ENCODE measurements around the gene KRTAP1-3.
"Not testable (repeated sequence)": the region's sequence is repeated elsewhere in the genome, so short reads cannot be mapped to it uniquely, and the experiment has no call there.

Gene KRTAP1-3

GRCh38 chr17:41042953-41043352 is 8.3 kb upstream of the KRTAP1-3 start:
- Histone ChIP-seq H3K9ac (ENCODE audit: insufficient read length) (no peak overlapping the region), H3K9me3 (ENCODE audit: low read depth, low read length) (peaks cover 6% of the 10 kb centered on the region; the same call in 1 of the 2 replicates), H3K36me3 (ENCODE audit: insufficient read depth, low read length) (no peaks in the 10 kb centered on the region), H3K4me3 (no peak overlapping the region), H3K27ac (no peak overlapping the region)
- no peak for DNase-seq (ENCODE audit: low read depth, low spot score)
- TF ChIP-seq POLR2AphosphoS5 (IDR thresholded peaks at IDR 0.05; ENCODE audit: borderline replicate concordance, low read depth, low read length): no peak
- no peak for TF ChIP-seq FOXP2 (optimal IDR thresholded peaks at IDR 0.05; ENCODE audit: control extremely low read depth, extremely low read length, insufficient read depth)
- TF ChIP-seq EZH2 (IDR thresholded peaks at IDR 0.05): no peak

- H3K9ac ChIP-seq (ENCODE audit: insufficient read length); H3K27ac ChIP-seq; H3K36me3 ChIP-seq (ENCODE audit: insufficient read depth, low read length); H3K9me3 ChIP-seq (ENCODE audit: low read depth, low read length); H3K4me3 ChIP-seq; DNase-seq (ENCODE audit: low read depth, low spot score): not testable (repeated sequence)
These were observed 6.3 kb upstream of the KRTAP1-3 start, which contains the start of gene KRTAP1-1 for GRCh38 chr17:41040783-41041571. KRTAP1-1 (minus strand) TSS chr17:41041450; CDS start chr17:41041397, 53 bp downstream.

GRCh38 chr17:41037853-41038350 is 3.2 kb upstream of the KRTAP1-3 start:
- Histone ChIP-seq H3K27ac (no peak overlapping the region), H3K9me3 (ENCODE audit: low read depth, low read length) (peaks cover 5% of the 10 kb centered on the region; the same call in 1 of the 2 replicates), H3K36me3 (ENCODE audit: insufficient read depth, low read length) (no peaks in the 10 kb centered on the region), H3K4me3 (no peak overlapping the region), H3K9ac (ENCODE audit: insufficient read length) (no peak overlapping the region)
- no peak for TF ChIP-seq FOXP2 (optimal IDR thresholded peaks at IDR 0.05; ENCODE audit: control extremely low read depth, extremely low read length, insufficient read depth)
- no peak for TF ChIP-seq EZH2 (IDR thresholded peaks at IDR 0.05)
- TF ChIP-seq POLR2AphosphoS5 (IDR thresholded peaks at IDR 0.05; ENCODE audit: borderline replicate concordance, low read depth, low read length): no peak
- DNase-seq (ENCODE audit: low read depth, low spot score): no peak

- no peak within 1 kb of the TSS for H3K27ac ChIP-seq
- no peaks in the 10 kb centered on the region for H3K9me3 ChIP-seq (ENCODE audit: low read depth, low read length)
- TF ChIP-seq POLR2AphosphoS5 (IDR thresholded peaks at IDR 0.05; ENCODE audit: borderline replicate concordance, low read depth, low read length): no peak
- no peak for TF ChIP-seq FOXP2 (optimal IDR thresholded peaks at IDR 0.05; ENCODE audit: control extremely low read depth, extremely low read length, insufficient read depth)
- TF ChIP-seq EZH2 (IDR thresholded peaks at IDR 0.05): no peak
- DNase-seq (ENCODE audit: low read depth, low spot score): no peak
- no peak within 1 kb of the TSS for H3K4me3 ChIP-seq
- H3K36me3 ChIP-seq (ENCODE audit: insufficient read depth, low read length): no peaks in the 10 kb centered on the region
- no peak within 1 kb of the TSS for H3K9ac ChIP-seq (ENCODE audit: insufficient read length)
These were observed 4.9 kb downstream of the KRTAP1-3 start, which contains the start of gene KRTAP1-4 for GRCh38 chr17:41029633-41030245. KRTAP1-4 (minus strand) TSS chr17:41030195; CDS start chr17:41030078, 117 bp downstream.

- DNase-seq (ENCODE audit: low read depth, low spot score): no peak
- no peak within 1 kb of the TSS for H3K27ac ChIP-seq
- no peak within 1 kb of the TSS for H3K9ac ChIP-seq (ENCODE audit: insufficient read length)
- TF ChIP-seq POLR2AphosphoS5 (IDR thresholded peaks at IDR 0.05; ENCODE audit: borderline replicate concordance, low read depth, low read length) (no peak), FOXP2 (optimal IDR thresholded peaks at IDR 0.05; ENCODE audit: control extremely low read depth, extremely low read length, insufficient read depth) (no peak), EZH2 (IDR thresholded peaks at IDR 0.05) (no peak)
- no peaks in the 10 kb centered on the region for H3K9me3 ChIP-seq (ENCODE audit: low read depth, low read length)
- H3K36me3 ChIP-seq (ENCODE audit: insufficient read depth, low read length): no peaks in the 10 kb centered on the region
- no peak within 1 kb of the TSS for H3K4me3 ChIP-seq
These were observed 7.8 kb downstream of the KRTAP1-3 start, which contains the start of gene KRTAP1-5 for GRCh38 chr17:41026715-41027471. KRTAP1-5 (minus strand) TSS chr17:41027208; CDS start chr17:41027155, 53 bp downstream.

- TF ChIP-seq EZH2 (IDR thresholded peaks at IDR 0.05) (no peak), FOXP2 (optimal IDR thresholded peaks at IDR 0.05; ENCODE audit: control extremely low read depth, extremely low read length, insufficient read depth) (no peak)
- no peak for DNase-seq (ENCODE audit: low read depth, low spot score)
- Histone ChIP-seq H3K36me3 (ENCODE audit: insufficient read depth, low read length) (no peaks in the 10 kb centered on the region), H3K4me3 (no peak overlapping the region), H3K27ac (no peak overlapping the region), H3K9me3 (ENCODE audit: low read depth, low read length) (no peaks in the 10 kb centered on the region), H3K9ac (ENCODE audit: insufficient read length) (no peak overlapping the region)
These were observed 10.0 kb downstream of the KRTAP1-3 start for GRCh38 chr17:41024697-41025096.

GRCh38 chr17:41020336-41020735 is 14.3 kb downstream of the KRTAP1-3 start:
- Histone ChIP-seq H3K4me3 (no peak overlapping the region), H3K9me3 (ENCODE audit: low read depth, low read length) (no peaks in the 10 kb centered on the region), H3K27ac (no peak overlapping the region), H3K36me3 (ENCODE audit: insufficient read depth, low read length) (no peaks in the 10 kb centered on the region), H3K9ac (ENCODE audit: insufficient read length) (no peak overlapping the region)
- TF ChIP-seq EZH2 (IDR thresholded peaks at IDR 0.05) (no peak), POLR2AphosphoS5 (IDR thresholded peaks at IDR 0.05; ENCODE audit: borderline replicate concordance, low read depth, low read length) (no peak), FOXP2 (optimal IDR thresholded peaks at IDR 0.05; ENCODE audit: control extremely low read depth, extremely low read length, insufficient read depth) (no peak)
- DNase-seq (ENCODE audit: low read depth, low spot score): no peak

- H3K9ac ChIP-seq (ENCODE audit: insufficient read length): no peak overlapping the region
- TF ChIP-seq EZH2 (IDR thresholded peaks at IDR 0.05): no peak
- TF ChIP-seq POLR2AphosphoS5 (IDR thresholded peaks at IDR 0.05; ENCODE audit: borderline replicate concordance, low read depth, low read length): no peak
- no peak for TF ChIP-seq FOXP2 (optimal IDR thresholded peaks at IDR 0.05; ENCODE audit: control extremely low read depth, extremely low read length, insufficient read depth)
- no peaks in the 10 kb centered on the region for H3K9me3 ChIP-seq (ENCODE audit: low read depth, low read length)
- H3K4me3 ChIP-seq: no peak overlapping the region
- no peak overlapping the region for H3K27ac ChIP-seq
- H3K36me3 ChIP-seq (ENCODE audit: insufficient read depth, low read length): no peaks in the 10 kb centered on the region
- no peak for DNase-seq (ENCODE audit: low read depth, low spot score)
These were observed 15.3 kb downstream of the KRTAP1-3 start for GRCh38 chr17:41019415-41019814.

All from SK-N-MC (cell line).